Spleen (tissue), 7 donors: Measurements from ENCODE around the gene VAV2.

Experiments
- CTCF ChIP-seq, 11 experiments: fragments of 200-600 bp in 7 of 11; fragments of 450-650 bp in 4 of 11; sonication (generic) in 4 of 11; IDR thresholded peaks in 8 of 11; conservative IDR thresholded peaks in 3 of 11; 1 replicate in 7 of 11; 2 replicates in 4 of 11; pipeline versions ENCODE4 v1.4.0 to v1.8.0; 2016 to 2021; ENCODE audit warnings: antibody characterized with exemption in 11 of 11, inconsistent platforms in 4 of 11, mild to moderate bottlenecking in 1 of 11
- POLR2A ChIP-seq, 3 donors: fragments of 450-650 bp; IDR thresholded peaks; one replicate each; pipeline ENCODE4 v1.5.1; 2017; ENCODE audit warnings: antibody characterized with exemption in 3 of 3, mild to moderate bottlenecking in 1 of 3
- donor health status: DM: no; HTN: no; CAD: no; lungs with moderate emphysema.
- donor health status: DM: no; HTN: no; CAD: no.
- donor health status: DM: no; HTN: no; CAD: no.

- TF ChIP-seq CTCF (IDR thresholded peaks at IDR 0.05 in 8 of 11, conservative IDR thresholded peaks at IDR 0.05 in 3 of 11), result no peak
- no peak for TF ChIP-seq POLR2A (IDR thresholded peaks at IDR 0.05)
Measured at GRCh38 chr9:133888048-133888808, 103.9 kb downstream of the VAV2 start.
